Kidney (tissue), 14 donors: ENCODE data around the gene NPC2. TPM values are rescaled to one million over a fixed set of nuclear protein-coding genes. Genes with fewer than 3 reads are reported as not detected.
A peak's percentile ranks its signal among the peaks of the same experiment; 100 is the strongest.

Experiments
- DNase-seq, 5 donors: peaks; one replicate each; pipeline ENCODE4 v3.0.0-alpha.2; 2013 to 2020
- FAIRE-seq: peaks from 2 replicates; lab custom pipeline; 2012; peaks lifted over from hg19 to GRCh38; lab: Jason Lieb, UNC
- H3K27ac ChIP-seq, 2 donors: one replicate each; pipeline ENCODE4 v1.7.0; 2013; ENCODE audit warnings: low read depth in 2 of 2, low read length in 2 of 2, inconsistent platforms in 1 of 2
- H3K27me3 ChIP-seq: one replicate; pipeline ENCODE4 v1.7.1; 2013; ENCODE audit warnings: low read length, inconsistent platforms; ENCODE audit not compliant: control insufficient read depth, insufficient read depth
- H3K36me3 ChIP-seq, 3 donors: one replicate each; pipeline versions ENCODE4 v1.7.0 to v1.7.1; 2013; ENCODE audit warnings: low read length in 3 of 3, control low read depth in 1 of 3, inconsistent platforms in 1 of 3; ENCODE audit not compliant: insufficient read depth in 3 of 3, control insufficient read depth in 2 of 3
- H3K4me1 ChIP-seq, 3 donors: one replicate each; pipeline versions ENCODE4 v1.7.0 to v1.7.1; 2013; ENCODE audit warnings: low read length in 3 of 3, inconsistent platforms in 1 of 3, low read depth in 1 of 3; ENCODE audit not compliant: control insufficient read depth in 2 of 3, insufficient read depth in 2 of 3
- H3K4me3 ChIP-seq, 3 donors: one replicate each; pipeline versions ENCODE4 v1.7.0 to v1.8.1; 2013; ENCODE audit warnings: low read length in 3 of 3, control low read depth in 1 of 3, inconsistent platforms in 1 of 3
- H3K9ac ChIP-seq, 3 donors: one replicate each; pipeline versions ENCODE4 v1.7.0 to v1.7.1; 2013; ENCODE audit warnings: low read length in 3 of 3, control low read depth in 1 of 3, inconsistent platforms in 1 of 3
- H3K9me3 ChIP-seq, 3 donors: one replicate each; pipeline versions ENCODE4 v1.7.0 to v1.7.1; 2013; ENCODE audit warnings: low read length in 3 of 3, control low read depth in 1 of 3, inconsistent platforms in 1 of 3; ENCODE audit not compliant: control insufficient read depth in 2 of 3, insufficient read depth in 1 of 3
- CTCF ChIP-seq: IDR thresholded peaks from 3 replicates; pipeline ENCODE4 v1.5.1; 2012; ENCODE audit warnings: mild to moderate bottlenecking, moderate library complexity, borderline replicate concordance; ENCODE audit not compliant: insufficient read depth; ENCODE audit errors: extremely low read depth
- intact Hi-C: fragments of 100-400 bp; cut with DNase I; formaldehyde crosslinking; loops from one replicate; pipeline ENCODE4 v1.11.1; 2022
- polyA plus RNA-seq: library from polyadenylated mRNA; stranded (reverse); fragments of 350-450 nt; fragmentation: Illumina TruSeq; extraction: RNeasy Lipid Tissue Mini Kit (QIAGEN cat#74804); gene quantifications from one replicate; pipeline ENCODE4 v1.2.3, GENCODE V29; 2014; ENCODE audit warnings: low read depth, low replicate concordance; ENCODE audit not compliant: insufficient read depth
- total RNA-seq: library from RNA; stranded (reverse); fragmentation: NEBNext Ultra II Directional; extraction: Animal tissue kit (Norgen Biotek cat#: 25700); gene quantifications from one replicate; pipeline ENCODE4 v1.2.1, GENCODE V29; 2021
- donor health status: control.
- donor health status: control.
- donor health status: control.
- donor health status: control.
- donor health status: control.
- donor health status: DM: yes; HTN: yes; CAD: no.
- donor health status: Normal renal cell carcinoma (clear cell type).

The NPC2 gene
- total and polyA plus RNA-seq, 2 donors from 2014 or later, result 217 to 435 TPM

- no peaks in the 10 kb centered on the region for H3K27me3 ChIP-seq
- H3K36me3 ChIP-seq, result no peaks in the 10 kb centered on the region
- no peaks in the 10 kb centered on the region for H3K4me1 ChIP-seq
- H3K4me3 ChIP-seq, result no peak overlapping the region
- no peak for TF ChIP-seq CTCF
- FAIRE-seq, result no peak
- H3K27ac ChIP-seq, result no peak overlapping the region
- H3K9ac ChIP-seq, result no peak overlapping the region
- no peaks in the 10 kb centered on the region for H3K9me3 ChIP-seq
- intact Hi-C loops, result no loop called here
- DNase-seq, result peak in 1 of 5 donors; percentile 22
Measured at GRCh38 chr14:74509587-74510222, 16.6 kb upstream of the NPC2 start.

- H3K27ac ChIP-seq, result no peak overlapping the region
Measured at GRCh38 chr14:74508844-74509428, 15.8 kb upstream of the NPC2 start.

GRCh38 chr14:74508292-74508731 lies 15.2 kb upstream of the NPC2 start:
- intact Hi-C loops, result no loop called here
- peak in 4 of 5 donors; percentile 33 to 62 (median 46) for DNase-seq
- Histone ChIP-seq H3K9ac (no peak overlapping the region), H3K9me3 (no peaks in the 10 kb centered on the region), H3K27ac (no peak overlapping the region), H3K4me1 (no peaks in the 10 kb centered on the region), H3K36me3 (no peaks in the 10 kb centered on the region), H3K27me3 (no peaks in the 10 kb centered on the region), H3K4me3 (no peak overlapping the region)
- no peak for TF ChIP-seq CTCF
- FAIRE-seq, result no peak

More at GRCh38 chr14:74508844-74509428, 15.8 kb upstream of the NPC2 start:
- TF ChIP-seq CTCF, result no peak
- no peaks in the 10 kb centered on the region for H3K36me3 ChIP-seq
- no peak overlapping the region for H3K9ac ChIP-seq
- no peaks in the 10 kb centered on the region for H3K9me3 ChIP-seq
- DNase-seq, result peak in 1 of 5 donors; percentile 61
- no peaks in the 10 kb centered on the region for H3K4me1 ChIP-seq
- intact Hi-C loops, result no loop called here
- H3K27me3 ChIP-seq, result no peaks in the 10 kb centered on the region
- no peak for FAIRE-seq
- no peak overlapping the region for H3K4me3 ChIP-seq
